ENCODE measurements around the gene SDS. TPM values are rescaled to one million over a fixed set of nuclear protein-coding genes. Genes with fewer than 3 reads are reported as not detected.

Gene SDS
- total and polyA plus RNA-seq, 2 of the 13 experiments (the other 11 are each of a cell fraction or from before 2014, with no cell fraction given) = not detected

GRCh38 chr12:113392988-113393579 lies 10.6 kb downstream of the SDS start:
- Histone ChIP-seq H2AFZ (ENCODE audit: low read length) (no peak overlapping the region), H3K9ac (ENCODE audit: insufficient read depth, low read depth, low read length) (no peak overlapping the region), H3K4me2 (ENCODE audit: low read depth, low read length) (no peak overlapping the region), H3K79me2 (ENCODE audit: insufficient read depth, low read length) (no peaks in the 10 kb centered on the region), H3K27ac (ENCODE audit: extremely low read length, insufficient read depth, low read length) (no peak overlapping the region), H4K20me1 (ENCODE audit: insufficient read depth, low read length) (no peaks in the 10 kb centered on the region; the same call in 1 of the 2 replicates), H3K4me3 (replicated peaks in 1 of 3; ENCODE audit: insufficient read depth in 1 of 3, low read depth in 2 of 3, low read length in 3 of 3) (no peak overlapping the region), H3K36me3 (replicated peaks in 1 of 2; ENCODE audit: control insufficient read depth in 1 of 2, insufficient read depth in 2 of 2, low read length in 2 of 2) (0 out of 5 replicates have a peak, but pooled peaks cover 0 to 1% of the 10 kb centered on the region in 2 experiments), H3K4me1 (ENCODE audit: insufficient read depth, low read length) (0 out of 2 replicates have a peak, but pooled peaks cover 9% of the 10 kb centered on the region), H3K9me3 (ENCODE audit: low read length) (no peaks in the 10 kb centered on the region), H3K27me3 (ENCODE audit: control insufficient read depth in 1 of 2, insufficient read depth in 2 of 2, low read length in 2 of 2) (peaks cover 3% of the 10 kb centered on the region in 2 experiments; a peak in 1 of 5 replicates)
- no TSS peak for BruUV-seq (replicated peaks)
- 49% methylated on average over 12 of the region's 17 CpGs for WGBS (ENCODE audit: low lambda C conversion rate)
- DNase-seq (ENCODE audit: low spot score) (peak; percentile 48), ATAC-seq (peak; percentile 83), FAIRE-seq (no peak)
- peak; percentile 71 for TF ChIP-seq NFYC (CRISPR knock-in tag; IDR thresholded peaks at IDR 0.05)
- TF ChIP-seq MXD4 (CRISPR knock-in tag; IDR thresholded peaks at IDR 0.05) = no peak
- TF ChIP-seq SP1 (IDR thresholded peaks at IDR 0.05) = no peak
- TF ChIP-seq SP1 (CRISPR knock-in tag; IDR thresholded peaks at IDR 0.05) = peak; percentile 86
- TF ChIP-seq ZNF143 (CRISPR knock-in tag; IDR thresholded peaks at IDR 0.05) = peak; percentile 84
- TF ChIP-seq FOXK1 (CRISPR knock-in tag; IDR thresholded peaks at IDR 0.05; ENCODE audit: borderline replicate concordance, low read depth) = no peak
- peak; percentile 86 for TF ChIP-seq AGO1 (IDR thresholded peaks at IDR 0.05; ENCODE audit: low read depth, low read length, poor library complexity, severe bottlenecking)
- TF ChIP-seq NFYB (CRISPR knock-in tag; IDR thresholded peaks at IDR 0.05) = peak; percentile 75
- TF ChIP-seq ZNF10 (CRISPR knock-in tag; IDR thresholded peaks at IDR 0.05; ENCODE audit: borderline replicate concordance, low read depth) = no peak
- TF ChIP-seq SP5 (CRISPR knock-in tag; IDR thresholded peaks at IDR 0.05; ENCODE audit: borderline replicate concordance, low read depth) = peak; percentile 36; the same call in 1 of the 2 replicates
- no peak for TF ChIP-seq ZNF574 (CRISPR knock-in tag; IDR thresholded peaks at IDR 0.05)
- no peak for TF ChIP-seq GATAD1 (CRISPR knock-in tag; IDR thresholded peaks at IDR 0.05)
- TF ChIP-seq NFE2 (CRISPR knock-in tag; IDR thresholded peaks at IDR 0.05) = no peak
- TF ChIP-seq ZNF687 (CRISPR knock-in tag; IDR thresholded peaks at IDR 0.05) = peak; percentile 45; the same call in 1 of the 2 replicates
- TF ChIP-seq SP4 (CRISPR knock-in tag; IDR thresholded peaks at IDR 0.05) = peak; percentile 52; the same call in 1 of the 2 replicates
- TF ChIP-seq ZNF766 (CRISPR knock-in tag; IDR thresholded peaks at IDR 0.05; ENCODE audit: borderline replicate concordance) = no peak
- no peak for TF ChIP-seq TAF15 (IDR thresholded peaks at IDR 0.05; ENCODE audit: low read depth, low read length, poor library complexity, severe bottlenecking)
- TF ChIP-seq XBP1 (CRISPR knock-in tag; IDR thresholded peaks at IDR 0.05) = no peak
- 0 out of 2 replicates have a peak, but pooled peaks have one; percentile 49 for TF ChIP-seq KDM1A (CRISPR knock-in tag; IDR thresholded peaks at IDR 0.05)
- TF ChIP-seq AGO2 (optimal IDR thresholded peaks at IDR 0.05; ENCODE audit: low read depth, low read length) = peak; percentile 81
- intact Hi-C loops (cut with micrococcal nuclease; ENCODE audit: unreplicated experiment) (no loop called here), in situ Hi-C loops (cut with HindIII; ENCODE audit: extremely low pct_ligation_motif_present, low pct_unique_long_range_greater_than_20kb) (no loop called here)
- ChIA-PET POLR2A (no interaction called here), CTCF (ENCODE audit: low intra/inter-chr PET ratio, low total read pairs) (no interaction called here)
